Measurements from ENCODE around the gene TUBB4B. TPM values are rescaled to one million over a fixed set of nuclear protein-coding genes. Genes with fewer than 3 reads are reported as not detected.

TUBB4B gene
- total RNA-seq, 2 experiments from 2014 or later: 241 to 249 TPM

GRCh38 chr9:137279741-137280473 lies 38.8 kb downstream of the TUBB4B start:
- H3K4me1 Mint-ChIP-seq: peaks cover 5% of the 10 kb centered on the region
- no peaks in the 10 kb centered on the region for H3K9me3 Mint-ChIP-seq
- DNase-seq (peak; percentile 33), ATAC-seq (ENCODE audit: low read depth) (no peak)
- H3K27me3 Mint-ChIP-seq: no peaks in the 10 kb centered on the region
- no peaks in the 10 kb centered on the region for H3K36me3 Mint-ChIP-seq
- POLR2A ChIA-PET: interaction anchor here (0.5 to 1.1 kb wide), 2 partner anchors 39 to 134 kb away, joined by 3 read pairs; partner anchors contain the start of gene TUBB4B
- H3K4me3 Mint-ChIP-seq: no peak overlapping the region
- no peak overlapping the region for H3K27ac Mint-ChIP-seq

DNA sequence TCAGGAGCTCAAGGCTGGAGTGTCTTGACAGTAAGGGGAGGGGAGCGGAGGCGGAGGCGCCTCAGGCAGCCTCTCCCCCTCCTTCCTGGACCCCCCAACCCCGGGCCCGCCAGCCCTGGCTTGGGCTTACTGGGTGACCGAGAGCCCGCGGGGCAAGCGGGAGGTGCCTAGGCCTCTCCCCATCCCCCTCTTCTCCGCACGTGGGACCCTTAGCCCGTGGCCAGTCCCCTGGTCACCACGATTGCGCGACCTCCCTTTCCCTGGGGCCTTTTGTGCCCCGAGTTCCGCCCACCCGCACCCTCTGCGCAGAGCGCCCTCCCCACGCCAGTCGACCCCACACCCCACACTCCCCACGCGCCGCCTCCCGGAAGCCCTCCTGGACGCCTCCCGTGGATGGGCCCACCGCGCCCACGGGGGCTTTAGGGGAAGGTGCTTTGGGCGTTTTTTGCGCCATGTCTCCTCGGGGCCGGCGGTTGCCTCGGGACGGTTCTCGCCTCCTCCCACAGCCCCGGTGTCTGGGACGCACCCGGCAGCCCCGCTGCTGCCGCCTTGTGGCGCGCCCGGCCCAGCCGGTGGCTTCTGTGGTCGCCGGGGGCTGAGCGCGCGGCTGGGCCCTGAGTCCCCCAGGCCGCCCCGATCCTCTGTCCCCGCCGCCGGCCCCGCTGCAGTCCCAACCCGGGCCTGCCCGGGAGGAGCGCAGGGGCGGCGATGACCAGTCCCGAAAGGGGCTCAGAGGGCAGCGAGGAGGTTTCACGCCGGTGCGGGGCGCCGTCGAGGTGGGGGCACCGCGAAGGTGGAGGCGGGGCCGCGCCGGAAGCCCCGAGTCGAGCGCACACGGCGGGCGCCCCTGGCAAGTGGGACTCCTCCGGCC lies 39.6 kb downstream of the TUBB4B start:
- H3K27me3 Mint-ChIP-seq: no peaks in the 10 kb centered on the region
- no peak overlapping the region for H3K4me3 Mint-ChIP-seq
- POLR2A ChIA-PET: interaction anchor here (0.5 kb wide), 1 partner anchor 133 kb away, joined by 3 read pairs; no protein-coding TSS in a partner anchor

GRCh38 chr9:137281345-137282116 lies 40.4 kb downstream of the TUBB4B start:
- DNase-seq (peak; percentile 27), ATAC-seq (ENCODE audit: low read depth) (no peak)
- H3K27me3 Mint-ChIP-seq: no peaks in the 10 kb centered on the region
- no peaks in the 10 kb centered on the region for H3K36me3 Mint-ChIP-seq
- POLR2A ChIA-PET: no interaction called here
- H3K4me3 Mint-ChIP-seq: no peak overlapping the region
- no peak overlapping the region for H3K27ac Mint-ChIP-seq
- H3K9me3 Mint-ChIP-seq: no peaks in the 10 kb centered on the region
- H3K4me1 Mint-ChIP-seq: peaks cover 4% of the 10 kb centered on the region

More for the DNA sequence above, 39.6 kb downstream of the TUBB4B start:
- Mint-ChIP-seq H3K9me3 (no peaks in the 10 kb centered on the region), H3K4me1 (peaks cover 4% of the 10 kb centered on the region), H3K27ac (no peak overlapping the region), H3K36me3 (no peaks in the 10 kb centered on the region)
- ATAC-seq (ENCODE audit: low read depth) (no peak), DNase-seq (peak; percentile 44)

DNA sequence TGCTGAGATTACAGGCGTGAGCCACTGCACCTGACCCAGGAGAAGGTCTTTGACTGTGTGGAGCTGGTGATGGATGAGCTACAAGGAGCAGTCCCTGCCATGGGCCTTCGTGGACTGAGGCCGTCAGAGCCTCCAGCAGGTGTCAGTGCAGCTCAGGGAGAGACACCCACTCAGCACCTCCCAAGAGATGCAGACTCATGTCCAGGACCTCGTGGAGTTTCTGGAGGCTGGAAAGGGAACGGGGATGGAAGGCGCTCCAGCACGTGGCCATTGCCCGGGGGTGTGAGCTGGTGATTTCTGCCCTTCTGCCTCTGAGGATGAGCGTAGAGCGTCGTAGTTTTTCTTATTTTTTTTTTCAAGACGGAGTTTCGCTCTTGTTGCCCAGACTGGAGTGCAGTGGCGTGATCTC lies 45.9 kb downstream of the TUBB4B start:
- peak; percentile 49 for DNase-seq
- POLR2A ChIA-PET: interaction anchor here (1.5 kb wide), 1 partner anchor 46 kb away, joined by 4 read pairs; the partner anchor contains the start of gene TUBB4B
- H3K27me3 Mint-ChIP-seq: no peaks in the 10 kb centered on the region
- no peak overlapping the region for H3K4me3 Mint-ChIP-seq
- H3K4me1 Mint-ChIP-seq: peaks cover 4% of the 10 kb centered on the region
- no peaks in the 10 kb centered on the region for H3K36me3 Mint-ChIP-seq
- H3K27ac Mint-ChIP-seq: no peak overlapping the region
- ATAC-seq (ENCODE audit: low read depth): peak; percentile 77
- H3K9me3 Mint-ChIP-seq: no peaks in the 10 kb centered on the region

DNA sequence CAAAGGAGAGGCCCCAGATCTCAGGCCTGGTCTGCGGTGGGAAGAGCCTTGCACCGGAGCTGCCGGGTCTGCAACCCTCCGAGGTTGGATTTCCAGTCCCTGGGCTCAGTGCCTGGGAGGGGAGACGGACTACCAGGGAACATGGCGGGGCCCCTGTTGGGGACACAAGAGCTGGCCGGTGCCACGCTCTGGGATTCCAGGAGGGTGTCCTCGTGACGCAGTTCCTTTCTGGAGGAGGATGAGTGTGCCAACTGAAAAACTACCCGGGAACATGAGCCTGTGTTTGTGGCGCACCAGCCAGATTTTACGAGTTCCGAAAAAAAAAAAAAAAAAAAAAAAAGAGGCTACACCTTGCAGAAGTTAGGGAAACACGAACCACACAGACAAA lies 52.0 kb downstream of the TUBB4B start:
- Mint-ChIP-seq H3K36me3 (no peaks in the 10 kb centered on the region), H3K4me3 (no peak overlapping the region), H3K4me1 (peaks cover 6% of the 10 kb centered on the region), H3K27ac (no peak overlapping the region), H3K27me3 (peaks cover 34% of the 10 kb centered on the region), H3K9me3 (no peaks in the 10 kb centered on the region)
- POLR2A ChIA-PET: no interaction called here
- DNase-seq (no peak), ATAC-seq (ENCODE audit: low read depth) (no peak)

Other genes starting within 250 kb of the TUBB4B start
- gene PAXX, start 248.9 kb upstream of the TUBB4B start, total RNA-seq: 10 to 100 TPM; 93.4 to 97.2 TPM
- 10 to 100 TPM; 13.3 to 14.7 TPM for gene CLIC3, start 244.7 kb upstream of the TUBB4B start, total RNA-seq
- 10 to 100 TPM; 67.1 to 74.5 TPM for gene ABCA2, start 213.1 kb upstream of the TUBB4B start, total RNA-seq
- gene FUT7, start 209.2 kb upstream of the TUBB4B start, total RNA-seq: under 1 TPM; 0.39 to 0.62 TPM
- gene NPDC1, start 195.1 kb upstream of the TUBB4B start, total RNA-seq: 10 to 100 TPM; 22.4 to 27.0 TPM
- gene ENTPD2, start 187.2 kb upstream of the TUBB4B start, total RNA-seq: not detected
- gene SAPCD2, start 170.7 kb upstream of the TUBB4B start, total RNA-seq: 10 to 100 TPM; 26.4 to 30.0 TPM
- 10 to 100 TPM; 43.9 to 44.1 TPM for gene UAP1L1, start 163.8 kb upstream of the TUBB4B start, total RNA-seq
- 10 to 100 TPM; 63.2 to 63.9 TPM for gene MAN1B1, start 154.3 kb upstream of the TUBB4B start, total RNA-seq
- 100 to 1,000 TPM; 314 to 322 TPM for gene DPP7, start 126.6 kb upstream of the TUBB4B start, total RNA-seq
- gene GRIN1, start 102.1 kb upstream of the TUBB4B start, total RNA-seq: not detected
- gene LRRC26, start 71.2 kb upstream of the TUBB4B start, total RNA-seq: not detected
- not detected for gene TMEM210, start 69.2 kb upstream of the TUBB4B start, total RNA-seq
- gene ANAPC2, start 52.7 kb upstream of the TUBB4B start, total RNA-seq: 10 to 100 TPM; 84.2 to 87.8 TPM
- 10 to 100 TPM; 62.4 to 65.2 TPM for gene SSNA1, start 52.6 kb upstream of the TUBB4B start, total RNA-seq
- 10 to 100 TPM; 11.2 to 14.7 TPM for gene TPRN, start 40.5 kb upstream of the TUBB4B start, total RNA-seq
- gene TMEM203, start 35.6 kb upstream of the TUBB4B start, total RNA-seq: 10 to 100 TPM; 37.4 to 39.4 TPM
- 10 to 100 TPM; 38.8 to 39.8 TPM for gene NDOR1, start 35.6 kb upstream of the TUBB4B start, total RNA-seq
- gene RNF208, start 19.0 kb upstream of the TUBB4B start, total RNA-seq: 1 to 10 TPM; 5.0 to 7.2 TPM
- under 1 TPM; 0.45 to 0.55 TPM for gene CYSRT1, start 16.1 kb upstream of the TUBB4B start, total RNA-seq
- not detected for gene RNF224, start 13.8 kb upstream of the TUBB4B start, total RNA-seq
- not detected for gene SLC34A3, start 10.4 kb upstream of the TUBB4B start, total RNA-seq
- not detected for gene STPG3, start 10.0 kb downstream of the TUBB4B start, total RNA-seq
- gene NELFB, start 14.0 kb downstream of the TUBB4B start, total RNA-seq: 10 to 100 TPM; 58.7 to 63.1 TPM
- 1 to 10 TPM; 8.1 to 8.2 TPM for gene TOR4A, start 36.4 kb downstream of the TUBB4B start, total RNA-seq
- 1 to 10 TPM; 1.2 to 1.7 TPM for gene NRARP, start 61.0 kb downstream of the TUBB4B start, total RNA-seq
- 10 to 100 TPM; 23.4 to 24.7 TPM for gene EXD3, start 181.9 kb downstream of the TUBB4B start, total RNA-seq
- gene NOXA1, start 182.1 kb downstream of the TUBB4B start, total RNA-seq: 1 to 10 TPM; 2.8 to 3.7 TPM
- gene ENTPD8, start 200.1 kb downstream of the TUBB4B start, total RNA-seq: not detected
- gene NSMF, start 218.0 kb downstream of the TUBB4B start, total RNA-seq: 10 to 100 TPM; 54.3 to 58.4 TPM

Measured in activated naive CD8-positive, alpha-beta T cell treated with anti-CD3 and anti-CD28 coated beads, Interleukin-2, amount 10 ng/mL, durations not matched to agents 7 days and 5 days (primary cell).